Measurements from ENCODE around the gene PSORS1C2. TPM values are rescaled to one million over a fixed set of nuclear protein-coding genes. Genes with fewer than 3 reads are reported as not detected.
"Not testable (repeated sequence)": the region's sequence is repeated elsewhere in the genome, so short reads cannot be mapped to it uniquely, and the experiment has no call there.

PSORS1C2 gene
- total RNA-seq, 1 donor from 2014 or later = not detected

GRCh38 chr6:31173406-31173805 lies 34.5 kb upstream of the PSORS1C2 start:
- no peak overlapping the region for H3K4me3 Mint-ChIP-seq
- no peak for DNase-seq (ENCODE audit: extremely low spot score, unreplicated experiment)
- no peak for TF ChIP-seq CTCF (conservative IDR thresholded peaks at IDR 0.05)
- no peaks in the 10 kb centered on the region for H3K9me3 Mint-ChIP-seq
- H3K4me1 Mint-ChIP-seq (ENCODE audit: unreplicated experiment) = peaks cover 13% of the 10 kb centered on the region
- peaks cover 27% of the 10 kb centered on the region for H3K27me3 Mint-ChIP-seq
- H3K36me3 Mint-ChIP-seq = no peaks in the 10 kb centered on the region
- no peak overlapping the region for H3K27ac Mint-ChIP-seq

GRCh38 chr6:31172973-31173384 lies 34.1 kb upstream of the PSORS1C2 start:
- no peak overlapping the region for H3K27ac Mint-ChIP-seq
- no peak for TF ChIP-seq CTCF (conservative IDR thresholded peaks at IDR 0.05)
- peaks cover 13% of the 10 kb centered on the region for H3K4me1 Mint-ChIP-seq (ENCODE audit: unreplicated experiment)
- H3K36me3 Mint-ChIP-seq = no peaks in the 10 kb centered on the region
- peaks cover 28% of the 10 kb centered on the region for H3K27me3 Mint-ChIP-seq
- no peaks in the 10 kb centered on the region for H3K9me3 Mint-ChIP-seq
- no peak overlapping the region for H3K4me3 Mint-ChIP-seq
- DNase-seq (ENCODE audit: extremely low spot score, unreplicated experiment) = no peak

GRCh38 chr6:31171931-31172905 lies 33.4 kb upstream of the PSORS1C2 start:
- DNase-seq (ENCODE audit: extremely low spot score, unreplicated experiment) = no peak
- Mint-ChIP-seq H3K27ac (no peak overlapping the region), H3K27me3 (peaks cover 28% of the 10 kb centered on the region), H3K36me3 (no peaks in the 10 kb centered on the region), H3K9me3 (no peaks in the 10 kb centered on the region), H3K4me1 (ENCODE audit: unreplicated experiment) (peaks cover 13% of the 10 kb centered on the region), H3K4me3 (no peak overlapping the region)
- TF ChIP-seq CTCF (conservative IDR thresholded peaks at IDR 0.05) = no peak

- Mint-ChIP-seq H3K9me3 (no peaks in the 10 kb centered on the region), H3K4me3 (no peak overlapping the region), H3K27ac (no peak overlapping the region), H3K4me1 (ENCODE audit: unreplicated experiment) (peaks cover 13% of the 10 kb centered on the region), H3K36me3 (no peaks in the 10 kb centered on the region), H3K27me3 (peaks cover 27% of the 10 kb centered on the region)
- TF ChIP-seq CTCF (conservative IDR thresholded peaks at IDR 0.05) = no peak
- no peak for DNase-seq (ENCODE audit: extremely low spot score, unreplicated experiment)
Measured at GRCh38 chr6:31170987-31171671, 32.3 kb upstream of the PSORS1C2 start.

- H3K4me1 Mint-ChIP-seq (ENCODE audit: unreplicated experiment) = peaks cover 13% of the 10 kb centered on the region
- no peaks in the 10 kb centered on the region for H3K36me3 Mint-ChIP-seq
- H3K9me3 Mint-ChIP-seq = no peaks in the 10 kb centered on the region
- no peak for DNase-seq (ENCODE audit: extremely low spot score, unreplicated experiment)
- no peak for TF ChIP-seq CTCF (conservative IDR thresholded peaks at IDR 0.05)
- no peak within 1 kb of the TSS for H3K4me3 Mint-ChIP-seq
- H3K27ac Mint-ChIP-seq = no peak within 1 kb of the TSS
- peaks cover 22% of the 10 kb centered on the region for H3K27me3 Mint-ChIP-seq
Measured at GRCh38 chr6:31170600-31170881, 31.7 kb upstream of the PSORS1C2 start, which contains the start of gene POU5F1. Gene POU5F1 (minus strand): TSS chr6:31170682. CDS start chr6:31170620, 62 bp downstream.

GRCh38 chr6:31169858-31170599 lies 31.2 kb upstream of the PSORS1C2 start:
- DNase-seq (ENCODE audit: extremely low spot score, unreplicated experiment); H3K9me3 Mint-ChIP-seq; H3K4me3 Mint-ChIP-seq; H3K36me3 Mint-ChIP-seq; H3K27ac Mint-ChIP-seq: not testable (repeated sequence)
- peaks cover 22% of the 10 kb centered on the region for H3K27me3 Mint-ChIP-seq
- peaks cover 13% of the 10 kb centered on the region for H3K4me1 Mint-ChIP-seq (ENCODE audit: unreplicated experiment)

Data from type B pancreatic cell (in vitro differentiated cells).